CD14-positive monocyte (primary cell): Measurements from ENCODE around the gene CCDC138. TPM values are rescaled to one million over a fixed set of nuclear protein-coding genes. Genes with fewer than 3 reads are reported as not detected.

Experiments used
- DNase-seq, 3 donors: peaks; one replicate each; pipeline ENCODE4 v3.0.0-alpha.2; 2011 to 2022
- H2AFZ ChIP-seq: 2 replicates; pipeline ENCODE4 v1.6.0; 2012; ENCODE audit warnings: mild to moderate bottlenecking, low read depth, low read length, inconsistent platforms; ENCODE audit not compliant: insufficient read depth, poor library complexity, severe bottlenecking
- H3K27ac ChIP-seq, 2 donors: 1 replicate in 1 of 2; 2 replicates in 1 of 2; pipeline ENCODE4 v1.5.1; 2012 to 2013; ENCODE audit warnings: low read length in 2 of 2, control low read depth in 1 of 2, inconsistent platforms in 1 of 2, low read depth in 1 of 2, mild to moderate bottlenecking in 1 of 2
- H3K27me3 ChIP-seq, 2 donors: one replicate each; pipeline versions ENCODE4 v1.6.0 to v1.6.1; 2011 to 2013; ENCODE audit warnings: low read length in 2 of 2; ENCODE audit not compliant: control insufficient read depth in 2 of 2, insufficient read depth in 2 of 2
- H3K36me3 ChIP-seq, 2 donors: replicated peaks in 1 of 2; 1 replicate in 1 of 2; 2 replicates in 1 of 2; pipeline versions ENCODE4 v1.5.1 to v1.6.1; 2012 to 2013; ENCODE audit warnings: low read length in 2 of 2, control low read depth in 1 of 2, inconsistent platforms in 1 of 2, mild to moderate bottlenecking in 1 of 2; ENCODE audit not compliant: insufficient read depth in 2 of 2, control insufficient read depth in 1 of 2
- H3K4me1 ChIP-seq, 2 donors: 1 replicate in 1 of 2; 2 replicates in 1 of 2; pipeline versions ENCODE4 v1.5.1 to v1.6.1; 2012 to 2013; ENCODE audit warnings: low read length in 2 of 2, control low read depth in 1 of 2, inconsistent platforms in 1 of 2, mild to moderate bottlenecking in 1 of 2, moderate library complexity in 1 of 2; ENCODE audit not compliant: insufficient read depth in 2 of 2, control insufficient read depth in 1 of 2
- H3K4me2 ChIP-seq: replicated peaks from 2 replicates; pipeline ENCODE3; 2012; ENCODE audit warnings: low read length, moderate library complexity, mild to moderate bottlenecking; ENCODE audit not compliant: poor library complexity, severe bottlenecking; ENCODE audit errors: extremely low read depth
- H3K4me3 ChIP-seq, 3 experiments: fragments of 200-600 bp in 1 of 3; sonication (generic) in 1 of 3; replicated peaks in 1 of 3; 1 replicate in 2 of 3; 2 replicates in 1 of 3; pipeline ENCODE4 v1.5.1; 2011 to 2013; ENCODE audit warnings: low read length in 3 of 3, mild to moderate bottlenecking in 3 of 3, control low read depth in 2 of 3, low read depth in 2 of 3, inconsistent platforms in 1 of 3, moderate library complexity in 1 of 3
- H3K79me2 ChIP-seq: 2 replicates; pipeline ENCODE4 v1.6.0; 2012; ENCODE audit warnings: mild to moderate bottlenecking, control low read depth, inconsistent platforms, low read length, moderate library complexity; ENCODE audit not compliant: insufficient read depth
- H3K9ac ChIP-seq: 2 replicates; pipeline ENCODE4 v1.6.0; 2017; ENCODE audit warnings: low read length, mild to moderate bottlenecking; ENCODE audit not compliant: insufficient read depth, poor library complexity, severe bottlenecking
- H3K9me3 ChIP-seq, 2 donors: replicated peaks in 1 of 2; 1 replicate in 1 of 2; 2 replicates in 1 of 2; pipeline versions ENCODE4 v1.5.1 to v1.6.1; 2012 to 2013; ENCODE audit warnings: low read length in 2 of 2, control low read depth in 1 of 2; ENCODE audit not compliant: control insufficient read depth in 1 of 2, insufficient read depth in 1 of 2
- H4K20me1 ChIP-seq: 2 replicates; pipeline ENCODE4 v1.6.0; 2012; ENCODE audit warnings: mild to moderate bottlenecking, low read length, control low read depth, moderate library complexity; ENCODE audit not compliant: insufficient read depth
- H3K27ac Mint-ChIP-seq, 7 donors: one replicate each; pipeline ENCODE4 v1.8.0; 2020; ENCODE audit warnings: mild to moderate bottlenecking in 7 of 7, mixed read lengths in 7 of 7, moderate library complexity in 6 of 7, inconsistent platforms in 2 of 7
- H3K27me3 Mint-ChIP-seq, 3 donors: one replicate each; pipeline ENCODE4 v1.8.0; 2021 to 2022; ENCODE audit warnings: low read depth in 3 of 3, mild to moderate bottlenecking in 3 of 3, mixed read lengths in 3 of 3, moderate library complexity in 3 of 3, inconsistent platforms in 1 of 3
- H3K36me3 Mint-ChIP-seq, 2 donors: one replicate each; pipeline ENCODE4 v1.8.0; 2020; ENCODE audit warnings: mixed read lengths in 2 of 2, inconsistent platforms in 1 of 2, mild to moderate bottlenecking in 1 of 2
- H3K4me1 Mint-ChIP-seq: one replicate; pipeline ENCODE4 v1.8.0; 2020; ENCODE audit warnings: mild to moderate bottlenecking, mixed read lengths
- H3K4me3 Mint-ChIP-seq, 2 donors: one replicate each; pipeline ENCODE4 v1.8.0; 2020; ENCODE audit warnings: mild to moderate bottlenecking in 2 of 2, mixed read lengths in 2 of 2, moderate library complexity in 1 of 2
- H3K9me3 Mint-ChIP-seq, 7 donors: one replicate each; pipeline ENCODE4 v1.8.0; 2020 to 2022; ENCODE audit warnings: mixed read lengths in 7 of 7, mild to moderate bottlenecking in 6 of 7, moderate library complexity in 6 of 7, inconsistent platforms in 2 of 7
- CTCF ChIP-seq: fragments of 200-600 bp; IDR thresholded peaks from one replicate; pipeline ENCODE4 v1.8.0; 2022; ENCODE audit warnings: antibody characterized with exemption, mild to moderate bottlenecking
- whole genome bisulfite sequencing: methylation state at CpG from one replicate; pipeline ENCODE4 v1.1.5; 2013; ENCODE audit warnings: missing lambda C conversion rate; ENCODE audit not compliant: insufficient coverage; 5-methylcytosine and 5-hydroxymethylcytosine counted together
- intact Hi-C, 2 donors: fragments of 100-400 bp; cut with micrococcal nuclease; formaldehyde crosslinking; loops; one replicate each; pipeline versions ENCODE4 v1.15.0 to v1.15.1; 2023
- polyA plus RNA-seq, 3 donors: library from polyadenylated mRNA; depleted of rRNA in 1 of 3; unstranded in 2 of 3; stranded (reverse) in 1 of 3; fragments of 300-500 nt in 2 of 3; fragments of >200 nt in 1 of 3; fragmentation: Illumina TruSeq in 2 of 3; gene quantifications; 1 replicate in 2 of 3; 2 replicates in 1 of 3; pipeline ENCODE4 v1.2.3, GENCODE V29; 2012 to 2021

CCDC138 gene
- polyA plus RNA-seq, 3 donors, result 0.54 to 0.72 (median 0.67) TPM

- H3K9me3 ChIP-seq, result no peaks in the 10 kb centered on the region
- no peak overlapping the region for H3K4me3 ChIP-seq
- H3K4me1 ChIP-seq, result no peaks in the 10 kb centered on the region
- WGBS, result 72% methylated on average over 11 of the region's 16 CpGs
- Mint-ChIP-seq H3K4me1 (peaks cover 1% of the 10 kb centered on the region), H3K4me3 (no peak overlapping the region), H3K27ac (peak overlapping the region in 1 of 7 donors; percentile 20), H3K9me3 (no peaks in the 10 kb centered on the region), H3K27me3 (peaks cover 0 to 6% (median 6%) of the 10 kb centered on the region in 3 donors), H3K36me3 (no peaks in the 10 kb centered on the region)
- intact Hi-C loops, result loop anchor here in 1 of 2 donors (10.0 kb wide), 1 partner anchor 583 kb away; no protein-coding TSS in a partner anchor
- H3K79me2 ChIP-seq, result no peaks in the 10 kb centered on the region
- no peak overlapping the region for H3K9ac ChIP-seq
- no peak for TF ChIP-seq CTCF
- H2AFZ ChIP-seq, result no peak overlapping the region
- no peak overlapping the region for H3K27ac ChIP-seq
- no peak for DNase-seq
- H3K36me3 ChIP-seq, result no peaks in the 10 kb centered on the region
- H3K27me3 ChIP-seq, result no peaks in the 10 kb centered on the region
- H3K4me2 ChIP-seq, result no peak overlapping the region
- H4K20me1 ChIP-seq, result no peaks in the 10 kb centered on the region
These were observed 134.8 kb downstream of the CCDC138 start for GRCh38 chr2:108921096-108922030.

GRCh38 chr2:108922141-108922915 lies 135.8 kb downstream of the CCDC138 start:
- Histone ChIP-seq H2AFZ (no peak overlapping the region), H3K36me3 (no peaks in the 10 kb centered on the region), H3K4me1 (no peaks in the 10 kb centered on the region), H3K4me2 (no peak overlapping the region), H3K4me3 (no peak overlapping the region), H3K9ac (no peak overlapping the region), H4K20me1 (no peaks in the 10 kb centered on the region), H3K27ac (no peak overlapping the region), H3K27me3 (no peaks in the 10 kb centered on the region), H3K79me2 (no peaks in the 10 kb centered on the region), H3K9me3 (no peaks in the 10 kb centered on the region)
- no peak for TF ChIP-seq CTCF
- Mint-ChIP-seq H3K4me1 (no peaks in the 10 kb centered on the region), H3K4me3 (no peak overlapping the region), H3K27ac (no peak overlapping the region), H3K9me3 (peaks cover 0 to 2% (median 0%) of the 10 kb centered on the region in 7 donors), H3K36me3 (no peaks in the 10 kb centered on the region), H3K27me3 (peaks cover 0 to 5% (median 3%) of the 10 kb centered on the region in 3 donors)
- intact Hi-C loops, result loop anchor here in 1 of 2 donors (10.0 kb wide), 1 partner anchor 582 kb away; no protein-coding TSS in a partner anchor
- WGBS, result 89% methylated on average over 3 of the region's 11 CpGs
- DNase-seq, result no peak
